GM18520 (cell line): ENCODE results near the gene PRKN.

Experiments
- ATAC-seq: cut with Tn5 transposase; IDR thresholded peaks from one replicate; pipeline ENCODE4 v1.9.1; 2021; ENCODE audit not compliant: unreplicated experiment

The PRKN gene

DNA sequence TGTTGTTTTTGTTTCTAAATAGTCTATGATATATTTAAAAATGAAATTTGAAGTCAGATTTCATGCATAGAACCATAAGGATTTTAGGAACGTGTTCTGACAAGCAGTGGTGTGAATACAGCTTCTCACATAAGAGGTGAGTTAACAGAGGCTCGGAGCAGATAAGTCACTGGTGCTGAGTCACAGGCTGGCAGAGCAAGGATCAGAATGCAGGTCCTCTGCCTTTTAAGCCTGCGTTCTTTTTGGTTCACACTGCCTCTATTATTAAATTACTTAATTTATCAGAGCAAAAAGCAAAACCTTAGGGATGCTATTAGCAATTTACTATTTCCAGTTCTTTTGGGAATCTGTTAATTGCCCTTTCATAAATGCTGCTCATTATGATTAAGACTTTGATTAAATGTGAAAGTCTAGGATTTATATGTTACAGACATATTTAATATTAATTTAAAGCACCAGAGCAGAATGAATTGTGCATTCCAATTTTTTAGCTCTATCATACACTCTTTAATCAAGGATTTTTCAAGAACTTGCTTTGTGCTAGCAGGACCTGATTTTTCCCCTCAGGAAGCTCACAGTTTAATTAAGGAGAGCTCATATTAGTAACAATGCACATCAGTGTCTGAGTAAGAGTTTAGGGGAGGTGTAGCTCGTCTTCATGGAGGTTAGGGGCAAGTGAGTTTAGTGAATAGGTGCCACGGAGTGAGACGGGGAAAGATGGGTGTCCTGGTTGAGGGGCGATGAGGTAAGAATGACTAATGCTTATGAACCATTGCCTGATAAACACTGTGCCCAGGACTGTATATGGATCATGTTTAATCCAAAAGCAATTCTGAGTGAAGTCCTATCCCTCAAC, 1241.0 kb downstream of the PRKN start:
- ATAC-seq: no peak

DNA sequence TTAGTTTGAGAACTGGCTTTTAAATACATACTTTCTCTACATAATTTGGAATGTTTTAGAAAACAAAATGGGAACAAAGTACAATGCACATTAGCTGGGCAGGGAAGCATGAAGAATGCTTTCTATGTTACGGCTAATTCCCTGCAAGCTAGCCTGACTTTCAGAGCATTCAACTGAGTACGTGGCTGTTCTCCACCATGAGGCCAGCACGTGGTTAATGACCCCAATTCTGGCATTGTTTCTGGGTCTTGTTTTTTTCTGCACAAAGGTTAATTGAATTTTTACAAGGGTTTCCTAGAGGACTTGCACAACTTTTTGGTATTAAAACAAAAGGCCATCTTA, 1245.1 kb downstream of the PRKN start:
- ATAC-seq: no peak

DNA sequence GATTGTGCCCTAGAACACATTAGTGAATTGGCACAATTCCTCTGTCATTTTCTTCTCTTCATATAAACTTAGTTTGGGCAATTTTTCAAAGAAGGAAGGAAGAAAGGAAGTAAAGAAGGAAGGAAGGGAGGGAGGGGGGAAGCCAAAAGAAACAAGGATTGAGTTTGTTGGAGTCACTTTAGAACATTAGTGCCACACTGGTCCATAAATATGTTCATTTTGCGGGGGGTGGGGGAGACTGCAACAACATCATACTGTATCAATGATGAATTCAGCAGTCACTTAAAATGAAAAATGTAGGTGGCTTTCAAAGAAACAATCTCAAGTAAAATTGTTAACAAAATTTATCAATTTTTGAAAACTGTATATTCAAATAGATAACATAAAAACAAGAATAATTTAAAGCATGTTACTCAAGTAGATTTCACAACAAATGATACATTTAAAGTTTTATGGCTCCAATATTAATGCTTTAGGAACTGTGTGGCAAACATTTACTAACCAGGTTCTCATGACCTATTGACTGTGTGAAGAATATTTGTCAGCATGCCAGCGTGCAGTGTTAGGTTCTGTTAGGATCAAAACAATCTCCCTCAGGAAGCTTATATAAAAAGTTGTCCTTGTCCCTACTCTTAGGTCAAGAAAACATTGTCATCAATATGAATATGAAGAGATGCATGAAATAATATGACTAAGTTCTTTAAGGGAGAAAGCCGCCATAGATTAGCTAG, 1245.6 kb downstream of the PRKN start:
- ATAC-seq: no peak

DNA sequence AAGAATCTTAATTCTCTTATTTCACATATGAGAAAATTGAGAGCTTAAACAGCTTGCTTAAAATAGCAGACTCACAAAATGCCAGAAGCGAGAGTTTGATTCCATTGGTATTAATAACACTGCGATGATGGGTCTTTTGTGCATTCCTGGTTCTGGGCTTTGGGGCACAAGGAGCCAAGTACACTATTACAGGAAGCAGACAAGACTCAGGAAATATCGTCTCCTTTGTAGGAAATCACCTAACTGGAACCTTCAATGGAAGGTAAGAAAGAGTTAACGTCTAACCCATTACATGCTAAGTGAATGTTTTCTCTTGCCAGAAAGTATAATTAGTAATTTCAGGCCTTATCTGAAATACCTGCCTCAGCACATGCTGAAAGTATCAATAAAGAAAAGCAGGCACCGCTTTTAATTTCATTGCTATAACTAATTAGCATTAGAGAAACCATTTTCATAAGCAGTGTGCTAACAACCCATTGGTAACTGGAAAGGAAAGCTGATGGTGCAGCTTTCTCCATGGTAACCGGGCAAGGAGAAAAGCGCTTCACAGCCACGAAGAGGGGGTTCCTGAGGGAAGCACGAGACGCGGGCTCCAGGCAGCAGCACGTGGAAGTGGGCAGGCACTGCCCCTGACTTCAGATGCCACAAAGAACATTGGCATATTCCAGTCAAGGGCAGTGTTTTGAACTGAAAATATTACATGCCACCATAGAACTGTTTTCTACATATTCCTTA, 1247.0 kb downstream of the PRKN start:
- no peak for ATAC-seq

DNA sequence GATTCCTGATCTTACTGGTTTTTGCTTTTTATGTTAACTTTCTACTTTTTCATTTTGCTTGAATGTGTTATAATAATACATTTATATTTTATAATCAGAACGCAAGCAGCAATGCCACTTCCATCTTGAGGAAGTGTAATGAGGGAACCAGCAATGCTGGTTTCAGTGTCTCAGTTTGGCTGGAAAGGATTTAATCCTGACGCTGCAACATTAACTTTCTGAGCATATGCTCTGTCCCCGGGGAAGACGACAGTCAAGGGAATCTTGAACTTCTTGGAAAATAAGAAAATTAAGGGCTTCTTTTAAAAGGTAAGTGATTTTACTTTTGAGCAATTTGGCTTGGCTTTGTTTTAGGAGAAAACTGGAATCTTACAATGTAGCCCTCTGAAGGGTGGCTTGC, 1248.2 kb downstream of the PRKN start:
- no peak for ATAC-seq

DNA sequence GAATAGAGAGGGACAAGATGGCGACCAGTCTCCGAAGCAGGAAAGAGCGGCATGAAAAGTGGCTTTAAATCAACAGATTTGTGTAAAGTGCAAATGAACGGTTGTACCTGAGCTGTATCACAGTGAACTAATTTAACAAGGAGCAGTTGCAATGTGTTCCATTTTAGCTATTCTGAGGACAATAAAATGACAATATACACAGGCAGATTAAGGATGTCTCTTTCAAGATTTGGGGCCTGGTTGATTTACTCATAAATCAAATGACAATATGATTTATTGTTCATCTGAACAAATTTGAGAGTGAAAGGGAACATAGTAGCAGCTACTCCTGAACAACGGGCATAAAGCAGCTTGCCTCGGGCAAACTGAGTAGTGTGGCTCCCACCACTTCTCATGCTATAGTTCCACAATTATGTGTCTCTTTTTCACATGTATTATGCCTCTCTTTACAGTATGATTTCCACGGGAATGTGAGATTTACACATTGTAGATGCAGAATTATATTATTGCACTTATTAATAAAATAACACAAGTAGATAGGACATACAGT, 1249.6 kb downstream of the PRKN start:
- ATAC-seq: no peak

DNA sequence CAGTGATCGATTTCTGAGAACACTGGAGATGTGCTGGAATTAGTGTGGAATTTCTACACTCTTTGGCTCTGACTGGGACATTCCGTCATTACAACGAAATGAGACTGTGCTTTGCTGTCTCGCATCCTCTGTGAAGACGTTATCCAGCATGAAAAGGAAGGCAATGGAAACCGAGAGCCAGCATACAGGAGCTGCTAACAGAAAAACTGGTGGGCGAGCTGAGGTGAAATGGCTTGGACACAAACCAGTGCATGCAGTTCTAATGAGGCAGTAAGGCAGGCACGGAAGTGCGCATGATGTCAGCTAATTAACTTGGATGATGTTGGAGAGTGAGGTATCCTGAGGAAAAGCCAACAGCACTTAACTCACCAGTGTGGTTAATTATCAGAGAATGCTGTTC, 1250.9 kb downstream of the PRKN start:
- ATAC-seq: no peak

DNA sequence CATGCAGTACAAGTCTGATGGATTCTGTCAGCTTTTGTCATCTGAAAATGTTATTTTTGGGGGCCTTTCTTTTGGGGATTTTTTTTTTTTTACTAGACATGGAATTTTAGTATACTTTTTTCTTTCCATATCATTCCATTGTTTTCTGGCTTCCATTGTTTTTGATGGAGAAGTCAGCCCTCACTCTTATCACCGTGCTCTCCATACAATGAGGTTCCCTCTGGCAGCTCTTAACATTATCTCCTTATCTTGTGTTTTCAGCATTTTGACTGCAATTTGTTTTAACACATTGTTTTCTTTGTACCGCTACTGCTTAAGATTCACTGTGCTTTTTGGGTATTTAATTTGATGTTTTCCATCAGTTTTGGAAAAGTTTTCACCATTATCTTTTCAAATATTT, 1262.2 kb downstream of the PRKN start:
- no peak for ATAC-seq

DNA sequence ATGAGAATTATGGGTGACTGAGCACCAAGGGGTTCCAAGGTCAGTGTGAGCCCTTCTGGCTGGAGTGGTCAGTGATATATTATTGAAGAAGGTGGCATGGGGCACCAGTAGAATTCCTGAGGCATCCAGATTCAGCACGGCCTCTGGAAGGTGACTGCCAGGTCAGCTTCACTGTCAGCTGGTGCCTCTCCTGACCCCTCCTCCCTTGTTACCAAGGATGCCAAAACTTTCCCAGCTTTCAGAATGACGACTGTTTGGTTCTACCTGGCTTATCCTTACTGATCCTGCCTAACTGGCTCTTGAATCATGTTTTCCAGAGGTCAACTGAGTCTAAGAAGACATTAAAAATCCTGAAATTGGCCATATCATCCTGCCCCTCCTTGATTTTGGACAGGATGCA, 1264.5 kb downstream of the PRKN start:
- no peak for ATAC-seq

DNA sequence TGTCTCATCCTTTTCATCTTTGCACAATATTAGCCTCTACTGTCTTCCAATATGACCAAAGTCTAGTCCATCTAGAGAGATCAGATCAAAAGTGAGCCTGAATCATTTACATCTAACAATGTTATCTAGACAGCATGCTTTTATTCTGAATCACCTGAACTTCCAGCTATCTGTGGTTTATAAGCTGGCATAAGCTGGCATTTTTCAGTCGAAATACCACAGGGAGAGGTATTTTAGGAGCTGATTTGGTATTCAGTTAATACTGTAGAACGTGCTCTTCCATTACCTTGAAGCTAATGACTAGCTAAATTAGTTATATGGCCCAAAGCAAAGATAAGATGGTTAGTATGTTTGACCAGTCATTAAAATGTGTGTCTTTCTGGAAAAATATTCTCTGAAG, 1265.4 kb downstream of the PRKN start:
- no peak for ATAC-seq

DNA sequence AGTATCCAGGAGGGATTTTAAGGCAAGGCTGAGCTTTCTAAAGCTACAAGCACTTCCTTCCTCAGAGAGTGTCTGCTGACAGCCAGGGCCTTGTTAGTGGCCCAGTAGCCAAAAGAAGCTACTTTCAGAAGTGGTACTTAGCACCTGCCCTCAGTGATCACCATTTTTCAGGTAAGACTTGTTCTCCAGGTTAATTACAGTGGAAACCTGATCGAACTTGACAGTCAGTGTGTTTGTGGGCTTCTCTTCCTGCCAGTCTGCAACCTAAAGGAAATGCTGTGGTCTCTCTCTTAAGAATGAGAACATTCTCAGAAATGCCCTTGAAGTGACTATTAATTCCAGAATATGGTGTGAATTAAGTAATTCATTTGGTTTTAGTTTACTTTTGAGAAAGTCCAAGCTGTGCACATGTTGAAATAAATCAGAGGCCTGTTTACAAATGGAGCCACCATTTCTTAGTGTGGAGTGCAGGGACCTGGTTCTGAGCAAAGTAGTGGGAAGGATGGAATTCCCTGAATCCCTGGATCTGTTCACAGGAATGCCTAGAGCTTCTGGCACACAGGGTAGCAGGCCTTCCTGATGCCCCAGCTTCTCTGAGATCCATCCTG, 1268.5 kb downstream of the PRKN start:
- ATAC-seq: no peak

DNA sequence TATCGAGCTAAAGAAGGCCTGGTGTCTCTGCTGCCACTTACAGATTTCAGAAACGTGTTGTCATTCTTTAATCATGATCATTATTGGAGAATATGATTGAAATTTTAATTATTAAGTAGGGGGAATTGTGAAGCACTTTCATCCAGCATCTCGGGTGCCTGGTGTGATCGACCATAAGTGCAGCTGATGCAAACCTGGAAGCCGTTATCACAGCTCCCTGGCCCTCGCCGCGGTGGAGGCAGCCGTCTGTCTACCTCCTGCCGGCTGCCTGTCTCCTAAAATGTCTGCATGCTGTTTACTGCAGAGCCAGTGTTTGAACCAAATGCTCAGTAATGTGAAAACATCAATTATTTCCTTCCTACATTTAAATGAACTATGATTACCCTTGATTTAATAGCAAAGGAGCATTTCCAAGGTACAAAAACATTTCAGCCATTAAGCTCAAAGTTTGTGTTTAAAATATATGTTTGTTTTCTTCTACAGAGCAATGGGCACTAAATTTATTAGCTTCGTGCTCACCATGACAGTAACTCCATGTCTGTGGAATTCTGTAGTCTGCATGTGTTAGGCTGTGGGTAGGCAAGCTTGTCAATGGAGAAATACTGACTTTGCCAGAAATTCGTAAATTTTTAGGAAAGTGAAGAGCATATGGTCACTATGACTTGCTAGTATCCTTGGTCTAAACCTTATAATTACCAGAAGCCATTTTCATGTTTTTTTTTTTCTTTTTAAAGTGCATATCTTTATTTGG, 1269.2 kb downstream of the PRKN start:
- no peak for ATAC-seq

DNA sequence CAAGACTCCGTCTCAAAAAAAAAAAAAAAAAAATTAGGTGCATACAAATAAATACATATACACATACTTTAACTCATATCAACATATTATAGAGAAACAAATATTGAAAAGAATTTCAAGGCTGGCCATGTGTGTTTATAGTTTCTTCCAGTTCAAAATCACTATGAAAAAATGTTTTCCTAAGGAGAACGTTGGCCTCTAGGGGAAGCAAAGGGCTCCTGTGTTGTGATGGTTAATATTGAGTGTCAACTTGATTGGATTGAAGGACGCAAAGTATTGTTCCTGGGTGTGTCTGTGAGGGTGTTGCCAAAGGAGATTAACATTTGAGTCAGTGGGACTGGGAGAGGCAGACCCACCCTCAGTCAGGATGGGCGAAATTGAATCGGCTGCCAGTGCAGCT, 1271.7 kb downstream of the PRKN start:
- no peak for ATAC-seq

DNA sequence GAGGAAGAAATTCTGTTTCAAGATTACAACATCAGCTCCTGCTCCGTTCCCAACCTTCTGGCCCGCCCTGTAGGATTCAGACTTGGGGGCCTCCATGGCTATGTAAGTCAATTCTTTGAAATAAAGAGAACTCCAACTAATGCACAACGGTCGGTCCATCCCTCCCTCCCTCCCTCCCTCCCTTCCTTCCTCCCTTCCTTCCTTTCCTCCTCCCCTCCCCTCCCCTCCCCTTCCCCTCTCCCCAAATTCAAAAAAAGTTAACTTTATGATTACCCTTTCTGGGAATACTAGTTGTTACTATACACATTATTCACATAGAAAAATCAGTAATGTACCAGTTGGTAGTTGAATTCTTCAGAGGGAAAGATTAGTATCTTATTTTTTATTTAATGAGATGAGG, 1274.0 kb downstream of the PRKN start:
- no peak for ATAC-seq

DNA sequence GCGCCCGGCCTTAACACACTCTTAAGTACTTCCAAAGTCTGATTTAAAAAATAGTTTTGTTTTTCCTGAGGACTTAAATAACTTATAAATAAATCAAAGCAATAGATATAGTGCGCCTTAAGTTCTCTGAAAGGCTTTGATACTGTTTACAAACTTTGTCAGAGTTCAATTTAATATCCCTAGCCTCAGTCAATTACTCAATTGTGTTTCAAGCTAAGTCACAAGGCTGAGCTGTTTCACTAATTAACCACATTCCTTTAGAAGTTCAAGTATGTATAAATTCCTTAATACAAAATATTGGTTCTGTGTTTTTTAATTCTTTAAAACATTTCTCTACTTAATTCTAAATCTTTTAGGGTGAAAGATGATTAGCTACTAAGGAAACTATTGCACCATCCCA, 1275.3 kb downstream of the PRKN start:
- ATAC-seq: no peak

DNA sequence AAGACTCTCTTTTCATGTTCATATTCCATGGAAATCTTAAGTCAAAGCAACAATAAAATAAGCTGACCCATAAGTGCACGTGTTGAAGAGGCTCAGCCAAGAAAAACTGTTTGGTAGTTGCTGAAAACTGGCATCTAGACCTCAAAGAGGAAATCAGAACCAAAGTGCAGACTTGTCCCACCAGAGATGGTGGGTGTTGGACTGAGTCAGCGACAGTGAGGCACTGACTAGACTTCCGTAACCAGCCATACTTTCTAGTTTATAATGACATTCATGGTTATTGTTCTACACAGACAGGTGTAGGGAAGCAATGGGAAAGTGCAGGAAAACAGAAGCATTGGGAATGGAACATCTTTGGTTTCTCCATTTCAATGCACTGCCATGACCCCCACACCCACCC, 1278.0 kb downstream of the PRKN start:
- ATAC-seq: no peak

DNA sequence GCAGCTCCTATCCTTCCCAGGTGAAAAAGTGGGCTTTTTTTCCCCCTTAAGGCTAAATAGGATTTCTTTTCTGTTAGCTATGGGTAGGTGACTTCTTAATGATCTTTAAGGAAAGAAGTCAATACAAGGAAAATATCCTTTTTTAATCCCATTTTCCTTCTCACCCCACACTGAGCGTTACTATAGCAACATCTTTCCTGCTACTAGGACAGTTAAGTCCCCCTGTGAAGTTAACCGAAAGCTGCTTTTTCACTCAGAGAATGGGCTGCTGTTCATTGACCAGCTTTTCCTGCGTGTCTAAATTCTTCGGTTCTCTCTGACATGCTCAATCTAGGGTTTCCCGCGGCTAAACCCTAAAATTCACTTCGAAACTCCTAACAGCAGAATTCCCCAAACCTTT, 1280.6 kb downstream of the PRKN start:
- no peak for ATAC-seq

DNA sequence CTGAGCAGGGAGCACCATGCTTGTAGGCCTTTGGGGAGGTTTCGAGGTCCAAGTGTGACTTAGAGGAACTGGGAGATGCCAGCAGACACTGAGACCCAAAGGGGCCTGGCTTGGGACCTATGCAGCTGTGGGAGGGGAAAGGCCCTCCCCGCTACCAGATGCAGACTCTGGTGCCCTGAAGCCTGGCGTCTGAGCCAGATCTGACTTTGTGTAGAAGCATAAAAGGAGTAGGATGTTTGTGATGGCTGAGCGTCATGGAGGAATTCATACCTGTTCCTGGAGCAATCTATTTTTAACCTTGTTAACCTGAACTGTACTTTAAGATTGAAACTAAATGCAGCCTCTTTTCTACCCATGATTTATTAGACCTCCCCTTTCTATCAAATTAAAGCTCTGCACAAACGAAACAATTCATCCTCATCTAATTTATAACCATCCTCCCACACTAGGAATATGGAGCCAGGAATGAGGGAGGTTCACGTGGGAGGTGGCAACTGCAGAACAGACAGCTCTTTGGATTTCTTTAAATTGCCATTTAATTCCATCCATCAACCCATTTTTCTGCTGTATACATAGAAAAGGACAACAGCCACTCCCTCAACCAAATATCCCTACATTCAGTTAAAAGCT, 1281.2 kb downstream of the PRKN start:
- no peak for ATAC-seq

DNA sequence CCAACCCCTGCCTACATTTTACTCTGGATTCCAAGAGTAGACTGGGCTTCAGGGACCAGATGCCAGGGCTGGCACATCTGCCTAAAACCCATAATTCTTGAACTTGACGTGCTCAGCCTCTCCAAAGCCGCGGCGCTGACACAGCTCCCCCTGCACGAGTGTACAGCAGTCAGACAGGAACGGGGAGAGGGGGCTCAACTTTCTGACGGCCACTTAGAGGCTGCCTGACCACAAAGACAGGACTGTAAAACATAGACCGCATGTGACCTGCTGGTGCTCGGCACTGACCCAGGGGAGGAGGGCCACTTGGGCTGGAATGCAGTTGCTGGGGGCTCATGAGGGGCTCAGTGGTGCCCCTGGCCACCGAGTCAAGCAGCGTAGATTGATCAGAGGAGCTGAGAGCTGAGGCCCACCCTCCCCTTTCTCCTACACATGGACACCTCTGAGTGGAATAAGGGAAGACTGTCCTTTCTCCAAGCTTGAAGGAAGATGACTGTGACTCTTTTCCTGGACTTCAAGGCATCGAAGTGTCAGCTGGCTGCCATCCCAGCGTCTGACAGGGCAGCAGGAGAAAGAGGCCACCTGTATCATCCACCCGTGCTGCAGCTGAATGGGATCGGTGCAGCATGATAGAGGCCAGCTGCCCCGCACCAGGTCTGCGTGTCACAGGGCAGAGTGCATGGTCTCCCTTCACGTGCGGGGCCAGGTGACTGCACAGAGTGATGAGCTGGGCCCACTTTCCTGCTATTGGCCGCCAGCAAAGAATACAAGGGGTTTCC, 1282.4 kb downstream of the PRKN start:
- ATAC-seq: no peak
